HG03521 (cell line): Measurements from ENCODE around the gene VWC2L.

Experiments
- ATAC-seq: cut with Tn5 transposase; IDR thresholded peaks from one replicate; pipeline ENCODE4 v1.9.1; 2021; ENCODE audit warnings: mild to moderate bottlenecking, moderate library complexity; ENCODE audit not compliant: unreplicated experiment

VWC2L gene

DNA sequence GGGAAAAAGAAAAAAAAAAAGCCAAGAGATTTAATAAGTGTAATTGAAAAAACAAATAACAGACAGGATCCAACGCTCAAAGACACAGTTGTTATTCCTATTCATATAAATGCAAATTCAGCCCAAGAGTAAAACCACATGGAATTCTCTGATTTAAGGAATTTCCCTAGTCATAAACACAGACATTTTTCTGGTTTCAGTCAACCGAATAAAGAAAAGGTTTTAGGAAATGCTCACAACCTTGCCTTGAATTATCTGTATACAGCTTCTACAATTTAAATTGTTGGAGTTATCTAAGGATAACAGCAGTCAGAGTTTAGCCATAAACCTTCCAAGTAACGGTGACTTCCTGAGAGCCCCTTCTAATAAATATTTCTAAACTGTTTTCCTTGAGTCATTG, 122.7 kb downstream of the VWC2L start:
- ATAC-seq, result no peak

DNA sequence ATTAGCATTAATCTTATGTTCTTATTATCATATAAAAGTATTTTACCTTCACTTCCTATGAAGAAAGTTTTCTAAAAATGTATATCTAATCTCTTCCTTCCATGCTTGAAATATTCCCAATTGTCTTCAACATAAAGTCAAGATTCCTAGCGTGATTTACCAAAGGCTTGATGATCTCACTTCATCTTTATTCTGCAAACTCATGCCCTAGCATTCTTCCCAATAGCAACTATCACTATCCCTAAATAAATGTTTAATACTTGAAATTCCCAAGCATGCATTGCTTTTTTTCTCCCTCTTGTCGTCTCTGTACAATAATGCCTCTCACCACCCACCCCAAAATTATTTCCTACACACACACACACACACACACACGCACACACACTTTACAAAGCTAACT, 125.8 kb downstream of the VWC2L start:
- ATAC-seq, result no peak

DNA sequence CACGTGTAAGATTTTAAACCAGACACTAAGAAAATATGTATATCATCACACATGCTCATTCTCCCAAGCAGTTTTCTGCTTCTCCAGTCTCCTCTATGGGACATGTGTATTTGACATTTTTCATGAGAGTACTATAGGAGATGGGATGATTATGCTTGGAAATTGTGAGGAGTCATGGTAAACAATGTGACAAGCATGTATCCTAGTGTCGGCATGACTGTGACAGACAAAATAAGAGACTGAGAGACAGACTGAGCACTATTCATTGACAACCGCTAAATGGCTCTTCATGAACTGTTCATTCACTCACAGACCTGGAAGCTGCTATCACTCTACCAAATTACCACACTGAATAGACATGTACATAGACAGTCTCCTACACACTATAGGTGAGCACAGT, 127.1 kb downstream of the VWC2L start:
- ATAC-seq, result no peak

DNA sequence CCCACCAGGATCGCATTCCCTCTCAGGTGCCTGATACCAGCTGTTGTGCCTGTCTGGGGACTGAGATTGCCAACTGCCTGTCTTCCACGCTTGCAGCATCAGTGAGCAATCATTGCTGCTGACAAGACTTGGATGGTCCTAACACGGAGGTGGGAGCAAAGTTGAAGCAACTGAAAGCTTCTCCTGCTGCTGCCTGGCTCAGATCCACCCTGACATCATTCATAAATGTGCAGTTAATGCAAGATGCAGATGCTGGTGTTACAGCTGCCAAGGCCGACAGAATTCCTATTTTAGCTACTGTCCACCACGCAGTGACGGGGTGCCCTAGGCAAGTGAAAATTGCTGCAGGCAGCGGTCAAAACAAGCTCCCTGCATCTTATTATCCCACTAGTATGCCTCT, 131.4 kb downstream of the VWC2L start:
- no peak for ATAC-seq

DNA sequence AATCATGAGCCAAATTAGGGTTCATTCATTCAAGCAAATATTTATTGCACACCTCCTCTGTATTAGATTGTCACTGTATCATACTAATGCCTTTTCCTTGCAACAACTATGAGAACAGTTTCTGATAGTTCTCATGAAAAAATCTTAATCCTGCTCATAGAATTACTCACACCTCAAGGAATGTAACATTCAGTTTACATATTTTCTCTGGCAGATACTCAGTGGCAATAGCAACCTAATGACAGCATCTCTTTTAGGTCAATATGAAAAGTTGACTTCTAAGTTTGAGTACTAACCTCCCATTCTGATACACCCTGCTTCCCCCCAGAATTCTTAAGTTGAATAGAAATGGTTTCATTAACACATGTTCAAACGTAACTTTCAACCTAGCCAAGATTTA, 132.0 kb downstream of the VWC2L start:
- ATAC-seq, result no peak

DNA sequence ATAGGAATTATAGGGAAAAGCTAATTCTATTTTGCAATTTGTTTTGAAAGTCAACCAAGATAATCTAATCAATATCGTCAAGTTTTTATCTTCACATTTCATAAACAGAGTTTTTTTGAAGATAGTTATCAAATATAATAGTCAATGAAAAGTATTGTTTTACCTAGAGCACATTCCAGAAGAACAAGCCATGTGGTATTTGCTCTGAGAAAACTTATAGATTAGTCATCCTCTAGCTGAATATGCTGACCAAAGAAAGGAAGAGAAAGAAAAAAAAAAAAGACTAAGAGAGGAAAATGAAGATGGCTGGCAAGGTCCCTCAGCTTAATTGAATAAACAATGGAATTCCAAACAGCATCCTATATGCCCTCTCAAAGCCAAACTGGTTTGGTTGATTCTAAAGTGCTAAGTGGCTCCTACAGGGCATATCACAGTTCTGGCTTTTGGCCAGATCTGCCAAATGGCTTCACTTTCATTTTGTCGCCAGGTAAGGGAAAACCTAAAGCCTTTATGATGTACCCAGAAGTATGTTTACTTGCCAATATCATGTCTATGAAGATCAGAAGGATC, 132.6 kb downstream of the VWC2L start:
- no peak for ATAC-seq

DNA sequence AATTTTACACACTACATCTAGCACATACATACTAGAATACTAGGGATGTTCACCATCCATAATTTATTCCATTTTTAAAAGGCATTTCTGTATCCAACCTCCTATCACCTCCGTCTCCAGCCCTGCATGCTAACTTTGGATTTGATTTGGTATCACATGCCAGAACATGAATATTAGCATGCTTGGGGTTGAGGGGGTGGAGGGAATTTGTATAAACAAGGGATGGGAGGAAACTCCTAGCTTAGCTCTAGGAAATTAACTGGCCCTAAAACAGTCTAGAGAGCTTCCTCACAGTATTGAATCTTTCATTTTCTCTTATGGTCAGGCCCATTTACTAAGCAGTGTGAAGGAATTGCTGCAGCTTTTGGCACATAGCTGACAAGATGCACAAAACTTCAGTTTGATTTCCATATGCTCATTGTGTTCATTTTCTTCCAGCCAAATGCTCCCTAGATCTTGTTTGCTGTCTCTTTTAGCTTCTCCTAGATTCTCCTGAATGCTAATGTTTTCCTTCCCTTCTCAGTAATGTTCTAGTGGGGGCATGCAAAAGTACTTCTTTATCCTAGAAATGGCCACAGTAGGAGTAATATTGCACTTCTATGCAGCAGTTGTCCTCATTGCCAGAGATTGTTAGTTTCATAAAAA, 135.2 kb downstream of the VWC2L start:
- no peak for ATAC-seq

DNA sequence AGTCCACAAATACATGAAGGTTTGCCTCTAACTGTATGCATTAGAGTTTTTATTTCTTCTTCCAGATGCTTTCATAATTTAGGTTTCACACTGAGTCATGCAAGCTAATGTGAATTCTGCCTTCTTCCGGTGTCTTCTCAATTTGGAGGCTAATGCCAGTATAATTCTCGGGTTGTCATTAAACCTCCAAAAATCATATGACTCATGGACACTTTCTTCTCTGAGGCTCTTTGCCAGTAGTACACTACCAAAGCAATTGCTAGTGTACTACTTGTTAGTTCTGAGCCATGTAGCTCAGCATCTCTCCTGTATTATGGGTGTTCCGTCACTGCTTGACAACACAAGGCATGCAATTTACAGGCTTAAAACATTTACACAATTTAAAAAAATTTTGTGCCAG, 137.1 kb downstream of the VWC2L start:
- no peak for ATAC-seq

DNA sequence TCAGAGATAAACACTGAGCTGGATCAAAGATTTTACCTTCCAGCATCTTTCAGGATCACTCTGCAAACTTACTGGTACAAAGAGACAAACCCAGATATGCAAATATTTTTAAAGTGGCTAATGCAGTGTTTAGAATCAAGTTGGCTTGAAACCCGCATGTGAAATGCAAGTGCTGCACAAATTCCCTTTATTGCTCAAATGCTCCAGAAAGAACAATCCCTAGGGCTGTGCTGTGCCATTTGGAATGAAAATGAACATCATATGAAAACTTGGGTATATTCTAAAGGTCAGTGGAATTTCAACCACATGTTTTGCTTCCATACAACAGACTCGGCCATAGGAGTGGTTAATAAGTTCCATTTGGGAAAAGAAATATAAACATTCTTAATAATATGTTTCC, 139.1 kb downstream of the VWC2L start:
- ATAC-seq, result no peak

DNA sequence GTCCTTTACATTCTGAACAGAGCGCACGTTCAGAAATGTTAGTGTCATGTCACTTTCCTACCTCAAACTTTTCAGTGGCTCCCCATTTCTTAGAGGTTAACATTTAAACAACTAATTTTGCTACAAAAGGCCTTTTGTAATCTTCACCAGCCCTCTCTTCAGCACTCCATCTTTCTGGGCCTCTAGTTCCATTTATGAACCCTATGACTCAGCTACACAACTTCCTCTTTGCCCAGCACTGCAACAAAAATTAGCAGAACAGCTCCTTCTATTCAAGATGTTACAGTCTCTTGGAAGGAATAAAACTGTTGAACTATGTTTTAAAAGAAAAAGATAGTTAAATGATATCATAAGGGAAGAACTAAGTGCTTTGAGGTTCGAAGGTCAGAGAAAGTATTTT, 139.9 kb downstream of the VWC2L start:
- ATAC-seq, result no peak

DNA sequence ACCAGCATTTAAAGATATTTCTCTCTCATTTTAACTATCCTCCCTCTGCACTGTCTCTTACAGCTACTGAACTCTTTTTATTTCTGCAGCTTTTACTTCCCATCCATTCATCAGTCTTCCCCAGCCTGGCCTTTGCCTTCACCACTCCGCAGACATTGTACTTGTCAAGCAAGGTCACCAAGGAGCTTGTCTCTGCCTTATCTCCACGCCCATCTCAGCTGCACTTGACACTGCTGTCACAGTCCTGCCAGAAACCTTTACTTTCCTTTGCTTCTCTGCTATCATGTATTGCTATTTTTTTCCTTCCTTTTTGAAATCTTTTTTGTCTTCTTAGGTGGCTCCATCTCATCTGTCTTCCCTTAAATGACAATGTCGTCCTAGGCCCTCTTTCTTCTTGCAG, 147.0 kb downstream of the VWC2L start:
- no peak for ATAC-seq

DNA sequence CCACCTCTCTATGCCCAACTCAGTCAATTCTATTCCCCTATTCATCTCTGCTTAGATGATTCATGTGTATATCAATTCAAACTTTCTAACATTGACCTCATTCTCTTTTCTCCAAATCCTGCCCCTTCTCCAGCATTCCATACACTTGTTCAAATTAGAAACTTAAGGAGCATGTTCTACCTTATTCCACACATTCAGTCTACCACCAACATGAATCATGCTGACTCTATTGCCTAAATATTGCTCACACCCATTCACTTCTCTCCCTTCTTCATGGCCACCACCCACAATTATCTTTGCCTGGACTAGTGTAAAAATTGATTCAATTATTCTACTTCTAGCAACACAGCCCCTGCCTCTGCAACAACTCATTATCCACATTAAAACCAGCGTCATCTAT, 147.5 kb downstream of the VWC2L start:
- no peak for ATAC-seq

DNA sequence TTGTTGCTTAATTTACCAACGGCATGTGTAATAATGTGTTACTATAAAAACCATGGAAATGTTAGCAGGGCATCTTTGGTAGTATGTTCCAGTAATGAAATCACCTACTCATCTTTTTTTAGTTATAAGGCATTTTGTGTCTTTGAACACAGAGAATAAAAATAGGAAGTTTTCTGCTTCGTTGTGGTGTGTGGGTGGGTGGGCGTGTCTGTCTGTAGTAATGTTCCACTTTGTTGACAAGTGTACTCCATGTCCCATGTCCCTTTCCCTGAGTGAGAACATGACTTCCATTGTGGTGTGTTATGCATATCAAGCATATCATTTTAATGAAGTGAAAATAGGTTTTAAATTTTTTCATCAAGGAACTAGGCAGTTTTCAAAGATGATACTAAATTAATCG, 149.3 kb downstream of the VWC2L start:
- no peak for ATAC-seq

DNA sequence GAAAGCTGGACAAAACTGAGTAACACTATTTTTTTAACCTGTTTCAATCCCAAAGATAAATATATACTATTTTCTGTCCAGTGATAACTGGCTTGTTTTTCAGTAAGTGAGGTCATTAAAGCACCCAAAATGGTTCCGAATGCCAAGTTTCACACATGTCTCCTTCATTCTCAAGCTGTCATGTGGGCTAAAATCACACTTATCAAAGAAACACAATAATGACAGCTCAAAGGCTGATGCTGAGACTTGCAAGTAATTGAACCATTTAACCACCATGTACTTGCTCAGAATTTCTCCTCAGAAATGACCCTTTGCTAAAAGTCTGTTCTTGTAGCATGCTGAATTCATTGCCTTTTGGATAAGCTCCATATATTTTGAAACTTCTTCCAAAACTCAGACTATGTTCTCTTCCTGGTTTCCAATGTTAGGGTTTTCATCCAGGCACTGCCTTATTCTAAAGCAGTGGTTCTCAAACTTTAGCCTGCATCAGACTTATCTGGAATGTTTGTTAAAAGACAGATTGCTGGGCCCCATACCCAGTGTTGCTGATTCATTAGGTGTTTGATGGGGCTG, 149.8 kb downstream of the VWC2L start:
- ATAC-seq, result no peak

DNA sequence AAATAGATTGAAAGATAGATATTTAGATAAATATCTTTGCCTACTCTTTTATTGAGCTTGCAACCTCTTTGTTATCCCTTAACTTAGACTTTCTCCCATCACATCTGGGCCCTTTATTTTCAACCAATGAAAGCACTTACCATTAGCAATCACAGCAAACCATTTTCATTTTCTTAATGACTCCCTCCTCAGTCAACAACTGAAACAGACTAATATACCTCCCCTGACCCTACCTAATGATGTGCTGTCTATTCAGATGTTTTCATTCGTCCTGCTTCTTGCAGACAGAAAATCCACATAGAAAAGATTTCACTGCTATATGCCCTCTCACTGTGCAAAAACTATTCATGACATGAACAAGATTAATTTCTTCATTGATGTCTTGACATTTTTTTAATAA, 154.4 kb downstream of the VWC2L start:
- ATAC-seq, result no peak

DNA sequence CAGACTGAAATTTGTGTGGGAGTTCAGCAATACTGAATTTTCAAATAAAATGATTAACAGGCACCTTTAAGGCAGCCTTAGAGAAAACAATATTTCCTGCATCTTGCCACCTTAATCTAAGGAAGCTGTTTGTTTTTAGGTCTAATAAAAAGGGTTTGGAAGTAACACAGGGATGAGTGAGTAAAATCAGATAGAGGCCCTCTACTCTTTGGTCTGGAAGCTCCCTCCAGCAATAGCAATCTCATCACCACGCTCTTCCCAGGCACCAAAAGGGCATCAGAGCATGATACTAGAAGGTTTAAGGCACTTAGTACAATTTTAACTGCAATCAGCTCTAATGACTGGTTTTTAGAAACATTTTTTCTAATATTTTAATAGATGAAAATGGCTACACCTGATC, 155.6 kb downstream of the VWC2L start:
- ATAC-seq, result no peak

DNA sequence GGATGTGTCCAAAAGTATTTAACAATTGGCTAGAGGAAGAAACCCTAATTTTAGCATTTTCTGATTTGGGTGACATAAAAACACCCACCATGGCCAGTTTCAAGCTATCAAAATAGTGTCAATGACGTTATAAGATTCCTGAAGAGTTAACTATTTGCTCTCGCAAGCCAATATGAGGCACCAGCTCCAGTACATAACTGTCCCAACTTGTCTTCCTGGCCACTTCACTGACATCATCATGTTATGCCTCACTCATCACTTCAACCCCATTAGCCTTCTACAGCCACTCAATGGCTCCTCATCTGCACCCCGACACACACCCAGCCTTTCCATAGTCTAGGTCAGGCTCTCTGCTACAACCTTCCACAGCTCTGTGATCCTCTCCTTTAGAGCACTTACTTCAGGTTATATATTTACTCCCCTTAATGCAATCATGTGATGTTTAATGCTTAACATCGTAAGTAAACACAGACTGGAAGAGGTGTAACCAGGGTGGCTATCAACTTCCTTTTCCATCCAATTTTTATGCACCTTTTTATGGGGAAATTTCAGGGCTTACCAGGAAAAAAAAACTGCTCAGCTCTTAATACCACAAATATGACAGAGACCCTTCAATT, 158.7 kb downstream of the VWC2L start:
- no peak for ATAC-seq

DNA sequence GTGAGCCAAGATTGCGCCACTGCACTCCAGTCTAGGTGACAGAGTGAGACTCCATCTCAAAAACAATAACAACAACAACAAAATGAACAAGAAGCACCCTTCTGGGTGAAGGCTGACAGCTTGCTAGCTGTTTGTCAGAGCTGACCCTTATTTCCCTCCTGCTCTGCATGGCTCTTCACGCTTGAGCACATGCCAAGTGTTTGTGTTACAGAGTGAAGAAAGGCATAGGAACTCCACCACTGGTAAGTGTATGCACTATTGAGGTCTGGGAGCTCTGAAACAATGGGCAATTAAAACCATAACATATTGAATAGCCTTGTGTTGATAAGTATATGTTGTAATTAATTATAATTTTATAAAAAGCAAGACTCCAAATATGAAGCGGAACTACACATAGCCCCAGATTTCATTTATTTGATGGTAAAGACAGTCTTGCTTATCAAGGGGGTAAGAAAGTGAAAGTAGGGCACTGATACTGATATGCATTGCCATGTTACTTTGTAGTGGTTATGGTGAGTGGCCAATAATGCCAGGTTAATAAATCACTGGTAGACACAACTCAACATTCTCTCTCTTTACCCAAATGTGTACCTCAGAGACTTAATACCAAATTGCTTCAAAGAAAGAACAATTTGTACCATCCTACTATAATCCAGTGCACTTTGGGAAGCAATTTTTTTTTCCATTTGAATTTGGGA, 163.4 kb downstream of the VWC2L start:
- no peak for ATAC-seq

DNA sequence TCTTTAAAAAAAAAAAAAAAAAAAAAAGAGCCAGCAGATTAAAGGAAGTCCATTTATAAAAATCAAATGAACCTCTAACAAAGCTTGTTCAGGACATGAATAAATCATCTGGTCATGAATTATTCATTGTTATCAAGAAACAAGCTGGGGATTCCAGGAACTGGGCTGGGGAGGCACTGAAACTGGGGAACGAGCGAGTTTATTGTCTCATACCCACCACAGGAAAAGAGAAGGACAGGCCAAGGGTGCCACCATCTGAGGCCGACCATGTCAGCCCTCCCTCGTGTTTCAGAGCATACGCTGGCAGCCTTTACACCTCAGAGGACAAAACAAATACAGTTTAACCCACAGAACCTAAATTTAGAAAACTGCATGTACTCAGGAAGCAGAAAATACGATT, 164.2 kb downstream of the VWC2L start:
- ATAC-seq, result no peak

DNA sequence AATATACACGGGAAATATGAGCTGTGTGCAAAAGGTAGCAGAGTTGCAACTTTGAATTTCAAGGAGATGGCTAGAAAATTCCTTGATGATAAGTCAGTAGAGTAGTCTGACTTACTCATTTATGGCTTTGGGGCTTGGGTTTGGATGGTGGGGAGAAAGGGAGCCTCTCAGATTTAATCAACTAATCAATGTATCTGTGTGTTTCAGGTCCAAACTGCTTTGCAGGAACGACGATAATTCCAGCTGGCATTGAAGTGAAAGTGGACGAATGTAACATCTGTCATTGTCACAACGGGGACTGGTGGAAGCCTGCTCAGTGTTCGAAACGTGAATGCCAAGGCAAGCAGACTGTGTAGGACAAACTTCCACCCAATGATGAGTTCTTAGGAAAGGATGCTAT, 164.6 kb downstream of the VWC2L start:
- no peak for ATAC-seq

DNA sequence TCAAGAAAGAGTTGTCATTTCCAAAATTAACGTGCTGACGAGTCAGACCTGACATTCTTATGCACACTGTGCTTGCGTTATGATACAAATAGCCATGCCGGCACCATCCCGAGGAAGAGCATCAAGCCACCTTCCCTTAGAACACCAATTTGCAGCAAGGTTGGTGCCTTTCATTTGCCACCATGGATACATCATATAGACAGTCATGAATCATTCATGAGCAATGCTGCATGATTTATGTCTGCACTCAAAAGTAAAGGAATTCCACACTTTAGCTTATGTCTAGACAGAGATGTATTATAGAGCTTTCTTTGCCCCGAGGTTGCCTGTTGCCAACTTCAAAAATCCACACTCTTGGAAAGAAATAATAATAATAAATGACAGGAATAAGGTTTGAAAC, 166.9 kb downstream of the VWC2L start:
- ATAC-seq, result no peak

DNA sequence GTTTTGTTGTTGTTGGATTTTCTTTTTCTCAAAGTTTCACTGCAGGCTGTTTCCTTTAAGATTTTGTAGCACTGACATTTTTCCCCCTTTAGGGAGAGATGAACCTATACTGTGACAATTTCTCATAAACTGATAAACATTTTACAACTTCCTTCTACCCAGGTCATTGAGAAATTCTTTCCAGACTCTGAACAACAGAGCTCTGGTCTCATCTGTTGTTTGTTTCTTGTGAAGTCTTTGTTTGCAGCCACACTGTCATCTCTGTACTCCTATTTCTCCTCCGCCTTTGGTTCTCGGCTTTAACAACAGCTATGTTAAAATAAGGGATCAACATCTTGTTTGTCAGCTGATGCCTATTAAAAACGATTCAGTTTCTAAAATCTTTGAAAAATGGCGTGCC, 167.6 kb downstream of the VWC2L start:
- ATAC-seq, result no peak
